ENCODE measurements around the gene AGBL2.
"Not testable (repeated sequence)": the region's sequence is repeated elsewhere in the genome, so short reads cannot be mapped to it uniquely, and the experiment has no call there.

AGBL2 gene, protein sequence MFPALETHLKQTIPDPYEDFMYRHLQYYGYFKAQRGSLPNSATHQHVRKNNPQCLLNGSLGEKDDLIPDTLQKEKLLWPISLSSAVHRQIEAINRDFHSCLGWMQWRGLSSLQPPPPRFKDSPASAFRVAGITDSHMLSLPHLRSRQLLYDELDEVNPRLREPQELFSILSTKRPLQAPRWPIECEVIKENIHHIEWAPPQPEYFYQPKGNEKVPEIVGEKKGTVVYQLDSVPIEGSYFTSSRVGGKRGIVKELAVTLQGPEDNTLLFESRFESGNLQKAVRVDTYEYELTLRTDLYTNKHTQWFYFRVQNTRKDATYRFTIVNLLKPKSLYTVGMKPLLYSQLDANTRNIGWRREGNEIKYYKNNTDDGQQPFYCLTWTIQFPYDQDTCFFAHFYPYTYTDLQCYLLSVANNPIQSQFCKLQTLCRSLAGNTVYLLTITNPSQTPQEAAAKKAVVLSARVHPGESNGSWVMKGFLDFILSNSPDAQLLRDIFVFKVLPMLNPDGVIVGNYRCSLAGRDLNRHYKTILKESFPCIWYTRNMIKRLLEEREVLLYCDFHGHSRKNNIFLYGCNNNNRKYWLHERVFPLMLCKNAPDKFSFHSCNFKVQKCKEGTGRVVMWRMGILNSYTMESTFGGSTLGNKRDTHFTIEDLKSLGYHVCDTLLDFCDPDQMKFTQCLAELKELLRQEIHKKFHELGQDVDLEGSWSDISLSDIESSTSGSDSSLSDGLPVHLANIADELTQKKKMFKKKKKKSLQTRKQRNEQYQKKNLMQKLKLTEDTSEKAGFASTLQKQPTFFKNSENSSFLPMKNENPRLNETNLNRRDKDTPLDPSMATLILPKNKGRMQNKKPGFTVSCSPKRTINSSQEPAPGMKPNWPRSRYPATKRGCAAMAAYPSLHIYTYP

DNA sequence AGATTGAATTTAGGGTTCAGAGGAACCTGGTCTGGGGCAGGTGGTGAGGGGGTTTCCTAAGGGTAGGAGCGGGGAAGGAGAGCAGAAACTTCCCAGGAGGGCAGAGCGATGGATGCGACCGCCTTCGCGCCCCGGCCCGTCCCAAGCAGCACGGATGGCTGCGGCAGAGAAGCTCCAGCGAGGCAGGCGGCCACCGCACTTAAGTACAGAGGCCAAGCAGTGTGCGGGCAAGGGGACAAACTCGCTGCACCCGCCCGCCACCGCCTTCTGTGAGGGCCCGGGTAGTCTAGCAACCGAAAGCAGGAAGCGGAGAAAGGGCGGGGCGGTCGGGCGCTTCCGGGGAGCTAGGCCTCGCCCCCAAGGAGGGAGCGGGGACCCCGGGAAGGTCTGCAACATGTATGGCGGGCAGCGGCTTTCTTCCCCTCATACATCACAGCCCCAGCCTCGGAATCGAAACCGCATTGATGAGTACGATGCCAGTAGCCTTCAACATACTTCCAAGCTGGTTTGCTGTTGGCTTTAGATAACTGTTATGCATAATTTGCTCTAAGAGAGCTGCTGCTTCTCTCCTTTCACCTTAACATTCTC lies at the start of gene AGBL2:
TSS of gene AGBL2 (minus strand) at position 288 of the 588 bp plus-strand sequence. CDS start 719 bp downstream, outside the sequence.
- TF ChIP-seq, protein P1, sequence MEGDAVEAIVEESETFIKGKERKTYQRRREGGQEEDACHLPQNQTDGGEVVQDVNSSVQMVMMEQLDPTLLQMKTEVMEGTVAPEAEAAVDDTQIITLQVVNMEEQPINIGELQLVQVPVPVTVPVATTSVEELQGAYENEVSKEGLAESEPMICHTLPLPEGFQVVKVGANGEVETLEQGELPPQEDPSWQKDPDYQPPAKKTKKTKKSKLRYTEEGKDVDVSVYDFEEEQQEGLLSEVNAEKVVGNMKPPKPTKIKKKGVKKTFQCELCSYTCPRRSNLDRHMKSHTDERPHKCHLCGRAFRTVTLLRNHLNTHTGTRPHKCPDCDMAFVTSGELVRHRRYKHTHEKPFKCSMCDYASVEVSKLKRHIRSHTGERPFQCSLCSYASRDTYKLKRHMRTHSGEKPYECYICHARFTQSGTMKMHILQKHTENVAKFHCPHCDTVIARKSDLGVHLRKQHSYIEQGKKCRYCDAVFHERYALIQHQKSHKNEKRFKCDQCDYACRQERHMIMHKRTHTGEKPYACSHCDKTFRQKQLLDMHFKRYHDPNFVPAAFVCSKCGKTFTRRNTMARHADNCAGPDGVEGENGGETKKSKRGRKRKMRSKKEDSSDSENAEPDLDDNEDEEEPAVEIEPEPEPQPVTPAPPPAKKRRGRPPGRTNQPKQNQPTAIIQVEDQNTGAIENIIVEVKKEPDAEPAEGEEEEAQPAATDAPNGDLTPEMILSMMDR (IDR thresholded peaks at IDR 0.05; ENCODE audit: control extremely low read depth, extremely low read depth, low read depth, missing control alignments): no peak
- CTCF ChIA-PET: interaction anchor here (0.7 to 2.8 kb wide), 6 partner anchors 10 to 25 kb away, joined by 3 to 14 read pairs (median 4); no protein-coding TSS in a partner anchor
- peak; percentile 93 for DNase-seq (ENCODE audit: extremely low spot score)
- POLR2A ChIA-PET: interaction anchor here (0.6 kb wide), 1 partner anchor 19 kb away, joined by 3 read pairs; no protein-coding TSS in a partner anchor

- POLR2A ChIA-PET; DNase-seq (ENCODE audit: extremely low spot score): not testable (repeated sequence)
- CTCF ChIA-PET: interaction anchor here (1.3 to 1.9 kb wide), 2 partner anchors 20 to 27 kb away, joined by 3 to 4 read pairs; no protein-coding TSS in a partner anchor
These were observed 44.1 kb upstream of the AGBL2 start for GRCh38 chr11:47759291-47759690.

DNA sequence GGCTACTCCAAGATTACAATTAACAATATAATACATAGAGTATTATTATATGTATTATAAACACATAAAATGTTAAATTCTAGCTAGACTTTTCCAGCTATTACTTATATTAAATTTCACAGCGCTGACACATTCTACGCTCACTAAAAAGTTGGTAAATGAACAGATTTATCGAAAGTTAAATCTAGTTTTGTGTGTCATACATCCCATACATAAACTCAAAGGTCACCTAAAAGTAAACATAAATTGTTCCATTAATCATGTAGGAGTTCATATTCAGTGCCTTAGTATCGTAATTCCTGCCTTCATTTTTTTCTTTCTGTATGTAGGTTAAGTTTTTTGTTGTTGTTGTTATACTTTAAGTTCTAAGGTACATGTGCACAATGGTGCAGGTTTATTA lies 41.0 kb upstream of the AGBL2 start:
- TF ChIP-seq, protein P1 (IDR thresholded peaks at IDR 0.05; ENCODE audit: control extremely low read depth, extremely low read depth, low read depth, missing control alignments): no peak
- ChIA-PET POLR2A (no interaction called here), CTCF (interaction anchor here (0.8 to 1.1 kb wide), 3 partner anchors 9 to 10 kb away, joined by 3 to 4 read pairs (median 3); no protein-coding TSS in a partner anchor)
- DNase-seq (ENCODE audit: extremely low spot score): no peak

DNA sequence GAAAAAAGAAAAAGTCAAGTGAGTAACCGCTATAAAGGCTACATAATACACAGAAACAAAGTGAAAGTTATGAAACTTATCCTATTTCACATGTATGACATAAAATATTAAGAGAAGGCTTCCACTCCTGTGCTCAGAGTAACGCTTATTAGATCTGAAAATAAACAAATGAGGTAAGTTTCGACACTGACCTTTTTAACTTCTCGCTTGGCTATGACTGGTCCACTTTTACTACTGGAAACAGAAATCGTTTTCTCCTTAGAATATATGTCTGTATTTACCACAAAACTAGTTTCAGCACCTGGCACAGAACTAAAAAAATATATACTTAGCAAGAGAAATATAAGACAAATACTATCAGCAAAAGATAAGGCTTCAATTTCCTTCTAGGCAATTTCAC lies 35.6 kb upstream of the AGBL2 start:
- no peak for DNase-seq (ENCODE audit: extremely low spot score)
- TF ChIP-seq, protein P1 (IDR thresholded peaks at IDR 0.05; ENCODE audit: control extremely low read depth, extremely low read depth, low read depth, missing control alignments): no peak
- CTCF ChIA-PET: no interaction called here
- POLR2A ChIA-PET: no interaction called here

DNA sequence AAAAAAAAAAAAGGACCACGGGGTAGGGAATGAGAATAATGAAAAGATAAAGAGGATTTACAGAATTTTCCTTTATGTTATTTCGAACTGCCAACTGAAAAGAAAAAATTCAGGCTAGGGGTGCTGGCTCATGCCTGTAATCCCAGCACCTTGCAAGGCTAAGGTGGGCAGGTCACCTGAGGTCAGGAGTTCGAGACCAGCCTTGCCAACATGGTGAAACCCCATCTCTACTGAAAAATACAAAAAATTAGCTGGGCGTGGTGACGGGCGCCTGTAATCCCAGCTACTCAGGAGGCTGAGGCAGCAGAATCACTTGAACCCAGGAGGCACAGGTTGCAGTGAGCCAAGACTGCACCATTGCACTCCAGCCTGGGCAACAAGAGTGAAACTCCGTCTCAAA lies 27.3 kb upstream of the AGBL2 start:
- CTCF ChIA-PET: interaction anchor here (2.8 kb wide), 1 partner anchor 12 kb away, joined by 9 read pairs; no protein-coding TSS in a partner anchor
- DNase-seq (ENCODE audit: extremely low spot score); POLR2A ChIA-PET: not testable (repeated sequence)

- CTCF ChIA-PET: interaction anchor here (1.2 kb wide), 1 partner anchor 9 kb away, joined by 6 read pairs; no protein-coding TSS in a partner anchor
- POLR2A ChIA-PET; DNase-seq (ENCODE audit: extremely low spot score): not testable (repeated sequence)
These were observed 22.6 kb upstream of the AGBL2 start for GRCh38 chr11:47737817-47738216.

DNA sequence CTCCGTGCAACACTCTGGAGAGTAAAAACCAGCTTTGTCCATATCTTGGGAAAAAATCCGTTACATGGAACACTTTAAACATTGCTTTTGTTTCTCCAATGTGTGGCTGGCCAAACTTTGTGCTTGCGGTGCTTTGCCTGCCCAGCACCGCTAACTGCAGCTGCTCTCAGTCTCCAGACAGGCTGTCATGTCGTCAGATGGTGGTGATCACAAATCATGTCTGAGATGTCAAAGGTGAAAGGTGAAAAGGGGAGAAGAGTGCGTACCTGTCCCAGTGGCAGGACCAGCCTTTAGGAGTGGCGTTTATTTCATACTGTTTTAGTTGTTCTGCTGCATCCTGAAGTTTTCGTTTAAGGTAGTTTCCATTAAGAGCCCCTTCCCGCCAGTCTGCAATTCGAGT lies 17.1 kb upstream of the AGBL2 start:
- TF ChIP-seq, protein P1 (IDR thresholded peaks at IDR 0.05; ENCODE audit: control extremely low read depth, extremely low read depth, low read depth, missing control alignments): no peak
- ChIA-PET CTCF (interaction anchor here (1.2 to 1.5 kb wide), 2 partner anchors 27 to 39 kb away, joined by 3 read pairs; no protein-coding TSS in a partner anchor), POLR2A (no interaction called here)
- no peak for DNase-seq (ENCODE audit: extremely low spot score)

Data from GM10248 (cell line).